Prostate gland (tissue), 2 donors: ENCODE results near the gene TACC2.

Source experiments
- POLR2A ChIP-seq: fragments of 450-650 bp; IDR thresholded peaks from one replicate; pipeline ENCODE4 v1.6.1; 2016; ENCODE audit warnings: antibody characterized with exemption, mild to moderate bottlenecking
- TF ChIP-seq, protein P1 (sequence below), 4 experiments: fragments of 200-600 bp in 2 of 4; fragments of 450-650 bp in 2 of 4; sonication (generic) in 2 of 4; IDR thresholded peaks; 1 replicate in 3 of 4; 2 replicates in 1 of 4; pipeline ENCODE4 v1.5.1; 2016 to 2019; ENCODE audit warnings: antibody characterized with exemption in 4 of 4, mild to moderate bottlenecking in 2 of 4, moderate library complexity in 2 of 4

DNA sequence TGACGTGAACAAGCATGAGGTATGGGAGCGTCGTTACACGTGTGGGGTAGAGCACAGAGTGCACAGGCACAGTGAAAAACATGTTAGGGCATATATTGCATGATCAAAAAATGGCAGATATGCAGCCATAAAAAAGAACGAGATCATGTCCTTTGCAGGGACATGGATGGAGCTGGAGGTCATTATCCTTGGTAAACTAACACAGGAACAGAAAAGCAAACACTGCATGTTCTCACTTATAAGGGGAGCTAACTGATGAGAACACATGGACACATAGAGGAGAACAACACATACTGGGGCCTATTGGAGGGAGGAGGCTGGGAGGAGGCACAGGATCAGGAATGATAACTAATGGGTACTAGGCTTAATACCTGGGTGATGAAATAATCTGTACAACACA lies 66.3 kb downstream of the TACC2 start:
- TF ChIP-seq, protein P1, sequence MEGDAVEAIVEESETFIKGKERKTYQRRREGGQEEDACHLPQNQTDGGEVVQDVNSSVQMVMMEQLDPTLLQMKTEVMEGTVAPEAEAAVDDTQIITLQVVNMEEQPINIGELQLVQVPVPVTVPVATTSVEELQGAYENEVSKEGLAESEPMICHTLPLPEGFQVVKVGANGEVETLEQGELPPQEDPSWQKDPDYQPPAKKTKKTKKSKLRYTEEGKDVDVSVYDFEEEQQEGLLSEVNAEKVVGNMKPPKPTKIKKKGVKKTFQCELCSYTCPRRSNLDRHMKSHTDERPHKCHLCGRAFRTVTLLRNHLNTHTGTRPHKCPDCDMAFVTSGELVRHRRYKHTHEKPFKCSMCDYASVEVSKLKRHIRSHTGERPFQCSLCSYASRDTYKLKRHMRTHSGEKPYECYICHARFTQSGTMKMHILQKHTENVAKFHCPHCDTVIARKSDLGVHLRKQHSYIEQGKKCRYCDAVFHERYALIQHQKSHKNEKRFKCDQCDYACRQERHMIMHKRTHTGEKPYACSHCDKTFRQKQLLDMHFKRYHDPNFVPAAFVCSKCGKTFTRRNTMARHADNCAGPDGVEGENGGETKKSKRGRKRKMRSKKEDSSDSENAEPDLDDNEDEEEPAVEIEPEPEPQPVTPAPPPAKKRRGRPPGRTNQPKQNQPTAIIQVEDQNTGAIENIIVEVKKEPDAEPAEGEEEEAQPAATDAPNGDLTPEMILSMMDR (IDR thresholded peaks at IDR 0.05): no peak
- no peak for TF ChIP-seq POLR2A
